GM23248 (cell line): ENCODE measurements around the gene WNT10A. TPM values are rescaled to one million over a fixed set of nuclear protein-coding genes. Genes with fewer than 3 reads are reported as not detected.

ENCODE experiments used
- DNase-seq: peaks from one replicate; pipeline ENCODE4 v3.0.0-alpha.2; 2015
- H2AFZ ChIP-seq: fragments of 200-600 bp; sonication (generic); 2 replicates; pipeline ENCODE4 v1.6.1; 2016; ENCODE audit warnings: antibody characterized with exemption
- H3F3A ChIP-seq: fragments of 200-600 bp; sonication (generic); 2 replicates; pipeline ENCODE4 v1.6.1; 2016; ENCODE audit warnings: mild to moderate bottlenecking, antibody characterized with exemption, mixed run types; ENCODE audit not compliant: insufficient read depth
- H3K27ac ChIP-seq: fragments of 200-600 bp; sonication (generic); 2 replicates; pipeline ENCODE4 v1.5.1; 2016; ENCODE audit warnings: mild to moderate bottlenecking
- H3K27me3 ChIP-seq: fragments of 200-600 bp; sonication (generic); replicated peaks from 2 replicates; pipeline ENCODE4 v1.6.1; 2016; ENCODE audit warnings: mild to moderate bottlenecking; ENCODE audit not compliant: insufficient read depth
- H3K36me3 ChIP-seq: fragments of 200-600 bp; sonication (generic); 2 replicates; pipeline ENCODE4 v1.6.1; 2016; ENCODE audit warnings: low read depth, mild to moderate bottlenecking
- H3K4me1 ChIP-seq: fragments of 200-600 bp; sonication (generic); 2 replicates; pipeline ENCODE4 v1.6.1; 2016; ENCODE audit warnings: mild to moderate bottlenecking; ENCODE audit not compliant: insufficient read depth
- H3K4me2 ChIP-seq: fragments of 200-600 bp; sonication (generic); one replicate; pipeline ENCODE4 v1.6.1; 2016; ENCODE audit warnings: mild to moderate bottlenecking; ENCODE audit not compliant: unreplicated experiment
- H3K4me3 ChIP-seq: fragments of 200-600 bp; sonication (generic); 2 replicates; pipeline ENCODE4 v1.5.1; 2016; ENCODE audit warnings: mild to moderate bottlenecking
- H3K79me2 ChIP-seq: fragments of 200-600 bp; sonication (generic); 2 replicates; pipeline ENCODE4 v1.6.1; 2016; ENCODE audit warnings: mild to moderate bottlenecking; ENCODE audit not compliant: insufficient read depth
- H3K9ac ChIP-seq: fragments of 200-600 bp; sonication (generic); 2 replicates; pipeline ENCODE4 v1.6.1; 2016; ENCODE audit warnings: mild to moderate bottlenecking
- H3K9me2 ChIP-seq: fragments of 200-600 bp; sonication (generic); 2 replicates; pipeline ENCODE4 v1.6.1; 2016; ENCODE audit warnings: mixed run types, mild to moderate bottlenecking, moderate library complexity; ENCODE audit not compliant: insufficient read depth
- H3K9me3 ChIP-seq: fragments of 200-600 bp; sonication (generic); one replicate; pipeline ENCODE4 v1.6.1; 2017; ENCODE audit warnings: low read depth
- H4K20me1 ChIP-seq: fragments of 200-600 bp; sonication (generic); 2 replicates; pipeline ENCODE4 v1.6.0; 2016; ENCODE audit not compliant: insufficient read depth
- EZH2 ChIP-seq: fragments of 200-600 bp; sonication (generic); IDR thresholded peaks from 2 replicates; pipeline ENCODE4 v1.6.1; 2018; ENCODE audit warnings: antibody characterized with exemption, mild to moderate bottlenecking; ENCODE audit not compliant: insufficient read depth, poor library complexity, severe bottlenecking
- EZH2phosphoT487 ChIP-seq: fragments of 200-600 bp; sonication (generic); IDR thresholded peaks from 2 replicates; pipeline ENCODE4 v1.6.1; 2018; ENCODE audit warnings: antibody characterized with exemption, moderate library complexity, mild to moderate bottlenecking, low read depth; ENCODE audit not compliant: insufficient read depth
- WGBS, 2 experiments: methylation state at CpG; one replicate each; pipeline ENCODE4 v1.1.6; 2015 to 2017; ENCODE audit warnings: low lambda C conversion rate in 2 of 2, low coverage in 1 of 2; ENCODE audit errors: missing lambda C conversion rate in 2 of 2; 5-methylcytosine and 5-hydroxymethylcytosine counted together
- in situ Hi-C: fragments of 300-500 bp; cut with MboI; formaldehyde crosslinking; loops from 2 replicates; pipeline ENCODE4 v1.15.0; 2020
- polyA plus RNA-seq: library from polyadenylated mRNA; unstranded; fragments of >200 nt; fragmentation: Nextera tagmentation; extraction: Ambion mirVana; gene quantifications from 2 replicates; pipeline ENCODE4 v1.2.1, GENCODE V29; 2016
- total RNA-seq: library from RNA; depleted of rRNA; stranded (reverse); fragments of >200 nt; shearing (Covaris generic); gene quantifications from 2 replicates; pipeline ENCODE4 v1.2.3, GENCODE V29; 2014

Gene WNT10A
- total and polyA plus RNA-seq, 2 experiments from 2014 or later = not detected

DNA sequence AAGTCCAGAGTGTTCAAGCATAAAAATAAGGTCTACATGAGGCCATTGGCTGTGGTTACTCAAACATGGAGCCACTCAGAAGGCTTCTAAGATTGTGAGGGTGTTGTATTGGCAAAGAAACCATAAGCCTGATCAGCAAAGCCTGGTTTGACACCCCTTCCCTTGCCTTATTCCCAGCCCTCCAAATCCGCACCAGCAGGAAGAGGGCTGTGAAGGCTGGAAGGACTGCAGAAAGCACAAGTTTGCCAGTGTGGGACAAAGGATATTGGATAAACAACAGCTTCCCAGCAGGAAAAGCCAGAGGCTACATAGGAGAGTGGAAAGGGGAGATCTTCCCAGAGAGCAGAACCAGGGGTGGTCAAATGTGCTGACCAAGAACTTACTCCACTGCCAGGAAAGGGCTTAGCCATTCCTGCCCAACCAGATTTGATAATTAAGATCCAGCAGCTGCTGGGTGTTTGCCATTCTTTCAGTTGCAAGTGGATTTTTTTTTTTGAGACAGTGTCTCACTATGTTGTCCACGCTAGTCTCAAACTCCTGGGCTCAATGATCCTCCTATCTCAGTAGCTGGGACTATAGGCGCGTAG is 47.5 kb upstream of the WNT10A start:
- in situ Hi-C loops = no loop called here
- H3K4me1 ChIP-seq = peaks cover 10% of the 10 kb centered on the region; the same call in 1 of the 2 replicates
- TF ChIP-seq EZH2phosphoT487 (no peak), EZH2 (no peak)
- H2AFZ ChIP-seq = no peak overlapping the region
- no peaks in the 10 kb centered on the region for H4K20me1 ChIP-seq
- DNase-seq = no peak
- no peaks in the 10 kb centered on the region for H3K9me3 ChIP-seq
- 40 to 61% methylated on average over 4 of the region's 4 CpGs for WGBS, 2 experiments
- H3K9ac ChIP-seq = no peak overlapping the region
- H3K9me2 ChIP-seq = no peaks in the 10 kb centered on the region
- no peak overlapping the region for H3K4me2 ChIP-seq
- peaks cover 17% of the 10 kb centered on the region; the same call in 1 of the 2 replicates for H3K27me3 ChIP-seq
- H3K4me3 ChIP-seq = no peak overlapping the region
- H3F3A ChIP-seq = no peaks in the 10 kb centered on the region
- no peak overlapping the region for H3K27ac ChIP-seq
- no peaks in the 10 kb centered on the region for H3K79me2 ChIP-seq
- no peaks in the 10 kb centered on the region for H3K36me3 ChIP-seq

DNA sequence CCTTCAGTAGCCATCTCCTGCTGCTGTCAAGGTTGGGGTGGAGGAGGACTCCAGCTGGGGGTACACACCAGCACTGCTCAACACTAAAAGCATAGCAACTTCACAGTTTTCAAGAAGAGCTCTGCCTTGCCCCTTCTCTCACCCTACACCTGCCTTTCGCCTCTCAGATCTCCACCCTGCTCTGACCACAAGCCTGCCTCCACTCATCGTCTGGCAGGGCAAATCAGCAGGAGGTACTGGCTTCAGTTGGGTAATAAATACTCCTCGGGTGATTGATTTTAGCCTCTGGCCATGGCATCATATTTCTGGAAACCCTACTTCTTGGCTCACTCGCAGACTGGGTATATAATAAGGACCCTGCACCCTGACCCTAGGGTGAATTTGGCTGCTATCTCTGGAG is 46.0 kb upstream of the WNT10A start:
- H3K4me2 ChIP-seq = no peak overlapping the region
- H3K4me1 ChIP-seq = peaks cover 20% of the 10 kb centered on the region
- no peak overlapping the region for H3K27ac ChIP-seq
- no peak overlapping the region for H3K9ac ChIP-seq
- H3K36me3 ChIP-seq = no peaks in the 10 kb centered on the region
- peaks cover 17% of the 10 kb centered on the region; the same call in 1 of the 2 replicates for H3K27me3 ChIP-seq
- DNase-seq = no peak
- H3K9me2 ChIP-seq = no peaks in the 10 kb centered on the region
- H3K79me2 ChIP-seq = no peaks in the 10 kb centered on the region
- H4K20me1 ChIP-seq = no peaks in the 10 kb centered on the region
- H3F3A ChIP-seq = peaks cover 1% of the 10 kb centered on the region
- WGBS, 2 experiments = 70 to 74% methylated on average over 4 of the region's 4 CpGs
- TF ChIP-seq EZH2 (no peak), EZH2phosphoT487 (no peak)
- no peak overlapping the region for H3K4me3 ChIP-seq
- no peak overlapping the region for H2AFZ ChIP-seq
- in situ Hi-C loops = no loop called here
- no peaks in the 10 kb centered on the region for H3K9me3 ChIP-seq

DNA sequence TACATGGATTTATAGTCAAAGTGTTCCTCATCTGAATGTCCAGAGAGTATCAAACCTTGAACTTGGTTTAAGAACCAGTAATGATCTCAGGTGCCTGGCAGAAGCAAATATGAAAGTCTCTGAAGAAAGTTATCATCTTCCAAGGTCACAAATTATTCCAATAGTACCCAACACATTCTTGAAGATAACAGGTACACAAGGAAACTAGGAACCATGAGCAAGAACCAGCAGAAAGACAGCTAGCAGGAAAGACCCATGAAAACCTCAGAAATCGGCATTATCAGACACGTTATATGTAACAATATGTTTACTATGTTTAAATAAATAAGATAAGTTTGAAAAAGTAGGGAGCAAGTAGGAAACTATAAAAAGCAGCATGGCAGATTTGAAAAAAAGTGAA is 43.2 kb upstream of the WNT10A start:
- H2AFZ ChIP-seq = no peak overlapping the region
- 79 to 81% methylated on average over 2 of the region's 2 CpGs for WGBS, 2 experiments
- peaks cover 17% of the 10 kb centered on the region; the same call in 1 of the 2 replicates for H3K27me3 ChIP-seq
- H3K79me2 ChIP-seq = no peaks in the 10 kb centered on the region
- no peak overlapping the region for H3K4me3 ChIP-seq
- no peak overlapping the region for H3K9ac ChIP-seq
- TF ChIP-seq EZH2 = no peak
- TF ChIP-seq EZH2phosphoT487 = no peak
- peaks cover 17% of the 10 kb centered on the region for H3K4me1 ChIP-seq
- no peaks in the 10 kb centered on the region for H3K36me3 ChIP-seq
- peaks cover 5% of the 10 kb centered on the region for H3F3A ChIP-seq
- no peaks in the 10 kb centered on the region for H3K9me3 ChIP-seq
- H3K4me2 ChIP-seq = no peak overlapping the region
- H3K27ac ChIP-seq = no peak overlapping the region
- H3K9me2 ChIP-seq = no peaks in the 10 kb centered on the region
- in situ Hi-C loops = no loop called here
- H4K20me1 ChIP-seq = no peaks in the 10 kb centered on the region
- DNase-seq = no peak

DNA sequence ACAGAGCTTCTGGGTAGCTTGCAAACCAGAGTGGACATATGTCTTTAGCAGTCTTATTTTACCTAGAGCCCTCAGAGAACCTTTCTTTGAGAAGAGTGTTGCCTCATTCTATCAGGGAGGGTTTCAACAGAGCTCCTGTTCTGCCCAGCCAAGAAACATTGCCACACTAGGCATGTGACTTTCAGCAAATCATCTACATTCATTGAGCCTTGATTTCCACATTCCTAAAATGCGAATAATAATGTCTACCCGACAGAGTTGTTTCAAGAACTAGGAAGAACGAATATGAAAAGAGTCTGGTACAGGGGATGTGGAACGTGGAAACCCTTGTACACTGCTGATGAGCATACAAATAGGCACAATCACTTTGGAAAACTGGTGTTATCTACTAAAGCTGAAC is 41.2 kb upstream of the WNT10A start:
- no peaks in the 10 kb centered on the region for H3K79me2 ChIP-seq
- H4K20me1 ChIP-seq = no peaks in the 10 kb centered on the region
- no peak for TF ChIP-seq EZH2
- TF ChIP-seq EZH2phosphoT487 = no peak
- no peaks in the 10 kb centered on the region for H3K9me3 ChIP-seq
- peak overlapping the region; percentile 31; the same call in 1 of the 2 replicates for H3K27ac ChIP-seq
- DNase-seq = peak; percentile 77
- H3F3A ChIP-seq = peaks cover 5% of the 10 kb centered on the region
- peaks cover 17% of the 10 kb centered on the region; the same call in 1 of the 2 replicates for H3K27me3 ChIP-seq
- WGBS, 2 experiments = 50 to 51% methylated on average over 4 of the region's 4 CpGs
- no peak overlapping the region for H3K4me2 ChIP-seq
- peaks cover 13% of the 10 kb centered on the region; the same call in 1 of the 2 replicates for H3K4me1 ChIP-seq
- H3K9ac ChIP-seq = no peak overlapping the region
- peak overlapping the region; percentile 16; the same call in 1 of the 2 replicates for H2AFZ ChIP-seq
- in situ Hi-C loops = no loop called here
- no peak overlapping the region for H3K4me3 ChIP-seq
- H3K36me3 ChIP-seq = no peaks in the 10 kb centered on the region
- no peaks in the 10 kb centered on the region for H3K9me2 ChIP-seq
